SK-N-MC (cell line): ENCODE data around the gene SET.

ENCODE experiments used
- EZH2 ChIP-seq: fragments of 200-600 bp; sonication (generic); IDR thresholded peaks from one replicate; pipeline ENCODE4 v1.6.1; 2017; ENCODE audit warnings: antibody characterized with exemption
- FOXP2 ChIP-seq: optimal IDR thresholded peaks from 2 replicates; pipeline ENCODE3; 2011; ENCODE audit warnings: mild to moderate bottlenecking, moderate library complexity; ENCODE audit not compliant: insufficient read depth; ENCODE audit errors: extremely low read length, control extremely low read depth
- POLR2AphosphoS5 ChIP-seq: IDR thresholded peaks from 2 replicates; pipeline ENCODE4 v1.6.1; 2012; ENCODE audit warnings: mild to moderate bottlenecking, low read depth, low read length, borderline replicate concordance

GRCh38 chr9:128712451-128713410, 23.7 kb downstream of the SET start:
- no peak for TF ChIP-seq POLR2AphosphoS5
- TF ChIP-seq EZH2, result no peak
- no peak for TF ChIP-seq FOXP2
